Measurements from ENCODE around the gene SH2D5. TPM values are rescaled to one million over a fixed set of nuclear protein-coding genes. Genes with fewer than 3 reads are reported as not detected.
A peak's percentile ranks its signal among the peaks of the same experiment; 100 is the strongest.
"Not testable (repeated sequence)": the region's sequence is repeated elsewhere in the genome, so short reads cannot be mapped to it uniquely, and the experiment has no call there.

SH2D5 gene
- total RNA-seq, 2 experiments from 2014 or later: 1.3 to 1.6 TPM

DNA sequence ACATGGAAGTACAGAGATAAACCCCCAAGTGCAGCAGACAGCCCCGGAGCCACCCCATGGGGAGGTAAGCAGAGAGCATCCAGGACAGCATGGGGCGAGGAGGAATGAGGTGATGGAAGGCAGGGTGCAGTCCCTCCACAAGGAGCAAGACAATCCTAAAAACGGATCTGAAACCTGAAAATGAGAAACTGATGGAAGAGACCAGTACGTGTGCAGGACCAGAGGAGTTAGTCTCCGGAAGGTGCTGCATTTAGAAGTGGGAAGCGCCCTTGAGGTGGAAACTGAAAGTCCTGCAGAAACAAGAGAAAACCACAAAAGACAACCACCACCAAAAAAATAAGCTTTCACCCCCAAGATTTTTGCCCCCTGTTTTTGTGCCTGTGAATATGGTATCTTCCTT, 53.9 kb downstream of the SH2D5 start:
- ChIA-PET CTCF (no interaction called here), POLR2A (interaction anchor here (1.4 kb wide), 1 partner anchor 18 kb away, joined by 3 read pairs; the partner anchor contains the start of gene DDOST)
- Mint-ChIP-seq H3K4me3 (no peak overlapping the region), H3K27me3 (peaks cover 18% of the 10 kb centered on the region), H3K9me3 (peaks cover 13% of the 10 kb centered on the region), H3K27ac (no peak overlapping the region), H3K36me3 (ENCODE audit: low read depth) (peaks cover 4% of the 10 kb centered on the region), H3K4me1 (ENCODE audit: low read depth) (peaks cover 7% of the 10 kb centered on the region)
- intact Hi-C loops (cut with micrococcal nuclease): no loop called here
- TF ChIP-seq, protein P1, sequence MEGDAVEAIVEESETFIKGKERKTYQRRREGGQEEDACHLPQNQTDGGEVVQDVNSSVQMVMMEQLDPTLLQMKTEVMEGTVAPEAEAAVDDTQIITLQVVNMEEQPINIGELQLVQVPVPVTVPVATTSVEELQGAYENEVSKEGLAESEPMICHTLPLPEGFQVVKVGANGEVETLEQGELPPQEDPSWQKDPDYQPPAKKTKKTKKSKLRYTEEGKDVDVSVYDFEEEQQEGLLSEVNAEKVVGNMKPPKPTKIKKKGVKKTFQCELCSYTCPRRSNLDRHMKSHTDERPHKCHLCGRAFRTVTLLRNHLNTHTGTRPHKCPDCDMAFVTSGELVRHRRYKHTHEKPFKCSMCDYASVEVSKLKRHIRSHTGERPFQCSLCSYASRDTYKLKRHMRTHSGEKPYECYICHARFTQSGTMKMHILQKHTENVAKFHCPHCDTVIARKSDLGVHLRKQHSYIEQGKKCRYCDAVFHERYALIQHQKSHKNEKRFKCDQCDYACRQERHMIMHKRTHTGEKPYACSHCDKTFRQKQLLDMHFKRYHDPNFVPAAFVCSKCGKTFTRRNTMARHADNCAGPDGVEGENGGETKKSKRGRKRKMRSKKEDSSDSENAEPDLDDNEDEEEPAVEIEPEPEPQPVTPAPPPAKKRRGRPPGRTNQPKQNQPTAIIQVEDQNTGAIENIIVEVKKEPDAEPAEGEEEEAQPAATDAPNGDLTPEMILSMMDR (IDR thresholded peaks at IDR 0.05): no peak
- DNase-seq (peak; percentile 41), ATAC-seq (peak; percentile 61)

DNA sequence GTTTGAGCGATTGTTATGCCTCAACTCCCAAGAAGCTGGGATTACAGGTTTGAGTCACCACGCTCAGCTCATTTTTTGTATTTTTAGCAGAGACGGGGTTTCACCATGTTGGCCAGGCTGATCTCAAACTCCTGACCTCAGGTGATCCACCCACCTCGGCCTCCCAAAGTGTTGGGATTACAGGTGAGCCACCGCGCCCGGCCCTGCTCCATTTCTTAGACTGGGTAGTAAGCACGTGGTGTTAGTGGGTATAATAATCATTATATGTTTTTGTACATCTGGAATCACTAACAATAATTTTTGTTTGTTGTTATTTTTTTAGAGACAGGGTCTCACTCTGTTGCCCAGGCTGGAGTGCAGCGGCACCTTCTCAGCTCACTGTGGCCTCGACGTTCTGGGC, 58.9 kb downstream of the SH2D5 start:
- H3K4me3 Mint-ChIP-seq; POLR2A ChIA-PET; DNase-seq; H3K36me3 Mint-ChIP-seq (ENCODE audit: low read depth); intact Hi-C loops (cut with micrococcal nuclease); CTCF ChIA-PET; H3K27ac Mint-ChIP-seq; H3K4me1 Mint-ChIP-seq (ENCODE audit: low read depth); ATAC-seq: not testable (repeated sequence)
- Mint-ChIP-seq H3K9me3 (peaks cover 11% of the 10 kb centered on the region), H3K27me3 (peaks cover 11% of the 10 kb centered on the region)

DNA sequence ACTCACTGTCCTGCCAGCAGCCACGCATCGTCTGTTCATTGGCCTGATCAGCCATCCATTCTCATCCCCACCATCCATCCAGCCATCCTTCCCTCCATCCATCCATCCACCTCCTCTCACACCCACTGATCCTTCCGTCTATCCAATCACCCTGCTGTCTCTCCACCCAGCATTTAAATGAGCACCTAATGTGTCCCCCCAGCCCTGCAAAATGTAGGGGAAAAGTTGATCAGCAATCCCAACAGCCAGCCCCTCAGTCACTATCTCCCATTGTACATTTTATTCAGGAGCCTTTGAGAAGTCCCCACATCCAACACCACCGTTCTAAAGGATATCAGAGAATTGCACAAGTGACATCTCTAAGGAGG, 60.3 kb downstream of the SH2D5 start:
- no peaks in the 10 kb centered on the region for H3K4me1 Mint-ChIP-seq (ENCODE audit: low read depth)
- intact Hi-C loops (cut with micrococcal nuclease): no loop called here
- H3K9me3 Mint-ChIP-seq: peaks cover 2% of the 10 kb centered on the region
- H3K27ac Mint-ChIP-seq: no peak overlapping the region
- CTCF ChIA-PET: no interaction called here
- peaks cover 1% of the 10 kb centered on the region for H3K36me3 Mint-ChIP-seq (ENCODE audit: low read depth)
- TF ChIP-seq, protein P1 (IDR thresholded peaks at IDR 0.05): no peak
- H3K4me3 Mint-ChIP-seq: no peak overlapping the region
- POLR2A ChIA-PET: interaction anchor here (0.6 kb wide), 1 partner anchor 150 kb away, joined by 6 read pairs; no protein-coding TSS in a partner anchor
- peaks cover 4% of the 10 kb centered on the region for H3K27me3 Mint-ChIP-seq
- ATAC-seq: no peak
- no peak for DNase-seq

DNA sequence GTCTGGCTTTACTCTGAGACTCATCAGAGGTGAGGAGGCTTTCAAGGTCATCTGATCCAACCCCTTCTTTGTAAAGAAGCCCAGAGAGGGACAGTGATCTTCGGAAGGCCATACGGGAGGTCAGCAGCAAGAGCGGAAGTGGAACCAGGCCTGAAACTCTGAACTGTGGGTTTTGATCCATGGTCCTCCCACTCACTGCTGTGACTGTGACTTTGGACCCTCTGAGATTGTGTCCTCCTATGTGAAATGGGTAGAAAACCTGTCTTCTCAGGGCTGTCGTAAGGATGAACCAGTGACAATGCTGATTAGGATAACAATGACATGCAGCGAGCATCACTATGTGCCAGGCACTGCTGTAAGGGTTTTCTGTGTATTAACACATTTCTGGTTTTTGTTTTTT, 61.6 kb downstream of the SH2D5 start:
- Mint-ChIP-seq H3K4me1 (ENCODE audit: low read depth) (peaks cover 4% of the 10 kb centered on the region), H3K36me3 (ENCODE audit: low read depth) (no peaks in the 10 kb centered on the region), H3K27me3 (peaks cover 4% of the 10 kb centered on the region), H3K27ac (no peak overlapping the region), H3K4me3 (no peak overlapping the region), H3K9me3 (no peaks in the 10 kb centered on the region)
- no peak for DNase-seq
- intact Hi-C loops (cut with micrococcal nuclease): no loop called here
- ChIA-PET CTCF (no interaction called here), POLR2A (no interaction called here)
- TF ChIP-seq, protein P1 (IDR thresholded peaks at IDR 0.05): no peak
- no peak for ATAC-seq

Other genes starting within 250 kb of the SH2D5 start
- under 1 TPM; 0.67 to 0.86 TPM for gene CAMK2N1, start 246.5 kb downstream of the SH2D5 start, total RNA-seq
- 10 to 100 TPM; 11.9 to 12.0 TPM for gene MUL1, start 224.6 kb downstream of the SH2D5 start, total RNA-seq
- gene FAM43B, start 180.1 kb downstream of the SH2D5 start, total RNA-seq: not detected
- gene CDA, start 143.6 kb downstream of the SH2D5 start, total RNA-seq: not detected
- 1 to 10 TPM; 2.7 to 3.3 TPM for gene PINK1, start 99.2 kb downstream of the SH2D5 start, total RNA-seq
- 100 to 1,000 TPM; 140 to 159 TPM for gene DDOST, start 71.3 kb downstream of the SH2D5 start, total RNA-seq
- gene KIF17, start 14.7 kb downstream of the SH2D5 start, total RNA-seq: not detected
- gene HP1BP3, start 54.6 kb upstream of the SH2D5 start, total RNA-seq: 100 to 1,000 TPM; 219 to 224 TPM